Panc1 (cell line): ENCODE measurements around the gene PROX2. TPM values are rescaled to one million over a fixed set of nuclear protein-coding genes. Genes with fewer than 3 reads are reported as not detected.

Source experiments
- ATAC-seq: fragments of 200-7000 bp; cut with Tn5 transposase; 2 replicates; pipeline ENCODE4 v1.9.1; 2020; ENCODE audit warnings: mild to moderate bottlenecking, moderate library complexity
- BruUV-seq: library from RNA; stranded (reverse); fragments of 400-500 nt; replicated peaks from 2 replicates; lab custom pipeline; 2021; lab: Mats Ljungman, UMichigan
- CTCF ChIA-PET: fragments of 300-600 bp; sonication (Branson Sonifier 250); formaldehyde crosslinking; loops from one replicate; lab custom pipeline; 2022; ENCODE audit warnings: antibody characterized with exemption; lab: Charles Lee
- POLR2A ChIA-PET: fragments of 300-600 bp; sonication (Branson Sonifier 250); formaldehyde crosslinking; loops from one replicate; lab custom pipeline; 2022; ENCODE audit warnings: antibody characterized with exemption; lab: Charles Lee
- DNase-seq: peaks from one replicate; pipeline ENCODE4 v3.0.0-alpha.2; 2010; ENCODE audit warnings: low read depth, low spot score
- H3K27ac ChIP-seq: 2 replicates; pipeline ENCODE4 v1.5.1; 2011; ENCODE audit warnings: mild to moderate bottlenecking, low read length, inconsistent platforms
- H3K27me3 ChIP-seq: fragments of 200-500 bp; sonication (Bioruptor generic); 2 replicates; pipeline ENCODE4 v1.6.0; 2014; ENCODE audit warnings: low read length, inconsistent platforms; ENCODE audit not compliant: control insufficient read depth, insufficient read depth
- H3K36me3 ChIP-seq: fragments of 200-500 bp; sonication (Bioruptor generic); 2 replicates; pipeline ENCODE4 v1.5.1; 2014; ENCODE audit warnings: inconsistent platforms, mild to moderate bottlenecking, low read length, moderate library complexity; ENCODE audit not compliant: control insufficient read depth, insufficient read depth
- H3K4me1 ChIP-seq: 2 replicates; pipeline ENCODE4 v1.5.1; 2011; ENCODE audit warnings: inconsistent platforms, mild to moderate bottlenecking, low read length, moderate library complexity; ENCODE audit not compliant: control insufficient read depth, insufficient read depth
- H3K4me3 ChIP-seq, 2 experiments: 2 replicates each; pipeline ENCODE4 v1.5.1; 2011 to 2012; ENCODE audit warnings: low read depth in 2 of 2, low read length in 2 of 2, mild to moderate bottlenecking in 2 of 2, inconsistent platforms in 1 of 2, moderate library complexity in 1 of 2
- H3K9me3 ChIP-seq: fragments of 200-500 bp; sonication (Bioruptor generic); 2 replicates; pipeline ENCODE4 v1.5.1; 2014; ENCODE audit warnings: low read depth, mild to moderate bottlenecking, inconsistent platforms, low read length, moderate library complexity; ENCODE audit not compliant: control insufficient read depth, insufficient read depth
- CTCF ChIP-seq: fragments of 450-650 bp; IDR thresholded peaks from 2 replicates; pipeline ENCODE4 v1.5.1; 2017; ENCODE audit warnings: mild to moderate bottlenecking
- POLR2AphosphoS5 ChIP-seq: IDR thresholded peaks from 2 replicates; pipeline ENCODE4 v1.6.1; 2012; ENCODE audit warnings: mild to moderate bottlenecking, low read depth, low read length, moderate library complexity
- REST ChIP-seq, 2 experiments: IDR thresholded peaks; 2 replicates each; pipeline ENCODE4 v1.6.1; 2011 to 2012; ENCODE audit warnings: low read depth in 2 of 2, control low read depth in 1 of 2, low read length in 1 of 2, mild to moderate bottlenecking in 1 of 2, moderate library complexity in 1 of 2; ENCODE audit not compliant: insufficient read depth in 1 of 2
- SIN3A ChIP-seq: IDR thresholded peaks from 2 replicates; pipeline ENCODE4 v1.6.1; 2012; ENCODE audit warnings: low read depth, mild to moderate bottlenecking, low read length, moderate library complexity, borderline replicate concordance; ENCODE audit not compliant: insufficient read depth
- TCF7L2 ChIP-seq: IDR thresholded peaks from 2 replicates; pipeline ENCODE4 v1.6.1; 2011; ENCODE audit warnings: mild to moderate bottlenecking, low read depth, low read length, inconsistent platforms
- in situ Hi-C: cut with HindIII; loops from 2 replicates; pipeline ENCODE4 v1.10.0; 2016; ENCODE audit warnings: low sequenced_read_pairs, low pct_unique_long_range_greater_than_20kb
- intact Hi-C: fragments of 100-400 bp; cut with micrococcal nuclease; formaldehyde crosslinking; loops from one replicate; pipeline ENCODE4 v1.10.0; 2022; ENCODE audit not compliant: unreplicated experiment
- total RNA-seq: library from RNA; stranded (reverse); gene quantifications from one replicate; pipeline ENCODE4 v1.2.1, GENCODE V29; 2021; ENCODE audit not compliant: unreplicated experiment

The PROX2 gene
- total RNA-seq, 1 experiment from 2014 or later: not detected

- Histone ChIP-seq H3K27me3 (no peaks in the 10 kb centered on the region), H3K4me3 (no peak overlapping the region), H3K9me3 (no peaks in the 10 kb centered on the region), H3K4me1 (no peaks in the 10 kb centered on the region), H3K27ac (no peak overlapping the region), H3K36me3 (no peaks in the 10 kb centered on the region)
- ChIA-PET POLR2A (no interaction called here), CTCF (no interaction called here)
- TF ChIP-seq POLR2AphosphoS5 (no peak), CTCF (no peak), TCF7L2 (no peak), REST (IDR thresholded peaks at IDR 0.05; ENCODE audit: insufficient read depth in 1 of 2, low read depth in 2 of 2, low read length in 1 of 2) (no peak), SIN3A (no peak)
- DNase-seq (no peak), ATAC-seq (no peak)
- no TSS peak for BruUV-seq
- in situ Hi-C loops: no loop called here
- intact Hi-C loops: no loop called here
Observed at GRCh38 chr14:74913393-74913910, 37.5 kb upstream of the PROX2 start.

- no peaks in the 10 kb centered on the region for H3K4me1 ChIP-seq
- no peak for TF ChIP-seq REST (IDR thresholded peaks at IDR 0.05; ENCODE audit: insufficient read depth in 1 of 2, low read depth in 2 of 2, low read length in 1 of 2)
- no peak for TF ChIP-seq TCF7L2
- no peak for TF ChIP-seq SIN3A
- no peak for TF ChIP-seq CTCF
- no peak for TF ChIP-seq POLR2AphosphoS5
- no peaks in the 10 kb centered on the region for H3K36me3 ChIP-seq
- H3K9me3 ChIP-seq: no peaks in the 10 kb centered on the region
- BruUV-seq: no TSS peak
- no peak overlapping the region for H3K27ac ChIP-seq
- ChIA-PET CTCF (no interaction called here), POLR2A (no interaction called here)
- H3K4me3 ChIP-seq: no peak overlapping the region
- H3K27me3 ChIP-seq: no peaks in the 10 kb centered on the region
- intact Hi-C loops (no loop called here), in situ Hi-C loops (no loop called here)
- DNase-seq (no peak), ATAC-seq (no peak)
Observed at GRCh38 chr14:74912801-74913200, 36.9 kb upstream of the PROX2 start.
